Lower leg skin (tissue), 3 donors: ENCODE data around the gene SLAIN2.

Source experiments
- POLR2A ChIP-seq, 2 donors: fragments of 450-650 bp; IDR thresholded peaks; one replicate each; pipeline ENCODE4 v1.6.1; 2016 to 2017; ENCODE audit warnings: antibody characterized with exemption in 2 of 2, mild to moderate bottlenecking in 1 of 2, moderate library complexity in 1 of 2
- TF ChIP-seq, protein P1 (sequence below), 3 donors: fragments of 450-650 bp; IDR thresholded peaks; one replicate each; pipeline ENCODE4 v1.5.1; 2016; ENCODE audit warnings: antibody characterized with exemption in 3 of 3, mild to moderate bottlenecking in 3 of 3, moderate library complexity in 2 of 3

DNA sequence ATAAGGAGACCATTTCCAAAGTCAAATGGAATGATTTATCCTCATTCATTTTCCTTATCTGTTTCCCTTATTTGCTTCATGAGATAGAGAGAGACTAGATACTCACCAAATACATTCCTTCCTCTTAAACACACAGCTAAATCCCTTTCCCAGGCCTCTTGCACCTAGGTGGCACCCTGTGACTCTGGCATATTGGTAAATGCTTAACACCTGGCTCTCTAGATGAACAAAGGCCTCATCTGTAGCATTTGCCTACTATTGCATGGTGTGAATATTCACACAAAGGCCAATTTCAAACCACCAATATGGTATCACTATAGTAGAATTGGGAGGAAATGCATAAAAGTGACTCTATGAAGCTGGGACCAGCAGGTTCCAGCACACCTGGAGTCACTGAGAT is 119.7 kb downstream of the SLAIN2 start:
- TF ChIP-seq POLR2A (IDR thresholded peaks at IDR 0.05): no peak
- TF ChIP-seq, protein P1, sequence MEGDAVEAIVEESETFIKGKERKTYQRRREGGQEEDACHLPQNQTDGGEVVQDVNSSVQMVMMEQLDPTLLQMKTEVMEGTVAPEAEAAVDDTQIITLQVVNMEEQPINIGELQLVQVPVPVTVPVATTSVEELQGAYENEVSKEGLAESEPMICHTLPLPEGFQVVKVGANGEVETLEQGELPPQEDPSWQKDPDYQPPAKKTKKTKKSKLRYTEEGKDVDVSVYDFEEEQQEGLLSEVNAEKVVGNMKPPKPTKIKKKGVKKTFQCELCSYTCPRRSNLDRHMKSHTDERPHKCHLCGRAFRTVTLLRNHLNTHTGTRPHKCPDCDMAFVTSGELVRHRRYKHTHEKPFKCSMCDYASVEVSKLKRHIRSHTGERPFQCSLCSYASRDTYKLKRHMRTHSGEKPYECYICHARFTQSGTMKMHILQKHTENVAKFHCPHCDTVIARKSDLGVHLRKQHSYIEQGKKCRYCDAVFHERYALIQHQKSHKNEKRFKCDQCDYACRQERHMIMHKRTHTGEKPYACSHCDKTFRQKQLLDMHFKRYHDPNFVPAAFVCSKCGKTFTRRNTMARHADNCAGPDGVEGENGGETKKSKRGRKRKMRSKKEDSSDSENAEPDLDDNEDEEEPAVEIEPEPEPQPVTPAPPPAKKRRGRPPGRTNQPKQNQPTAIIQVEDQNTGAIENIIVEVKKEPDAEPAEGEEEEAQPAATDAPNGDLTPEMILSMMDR (IDR thresholded peaks at IDR 0.05): no peak
